ENCODE data around the gene ADAM12. TPM values are rescaled to one million over a fixed set of nuclear protein-coding genes. Genes with fewer than 3 reads are reported as not detected.

ADAM12 gene
- total RNA-seq, 2 experiments from 2014 or later, result 1.2 to 1.5 TPM

DNA sequence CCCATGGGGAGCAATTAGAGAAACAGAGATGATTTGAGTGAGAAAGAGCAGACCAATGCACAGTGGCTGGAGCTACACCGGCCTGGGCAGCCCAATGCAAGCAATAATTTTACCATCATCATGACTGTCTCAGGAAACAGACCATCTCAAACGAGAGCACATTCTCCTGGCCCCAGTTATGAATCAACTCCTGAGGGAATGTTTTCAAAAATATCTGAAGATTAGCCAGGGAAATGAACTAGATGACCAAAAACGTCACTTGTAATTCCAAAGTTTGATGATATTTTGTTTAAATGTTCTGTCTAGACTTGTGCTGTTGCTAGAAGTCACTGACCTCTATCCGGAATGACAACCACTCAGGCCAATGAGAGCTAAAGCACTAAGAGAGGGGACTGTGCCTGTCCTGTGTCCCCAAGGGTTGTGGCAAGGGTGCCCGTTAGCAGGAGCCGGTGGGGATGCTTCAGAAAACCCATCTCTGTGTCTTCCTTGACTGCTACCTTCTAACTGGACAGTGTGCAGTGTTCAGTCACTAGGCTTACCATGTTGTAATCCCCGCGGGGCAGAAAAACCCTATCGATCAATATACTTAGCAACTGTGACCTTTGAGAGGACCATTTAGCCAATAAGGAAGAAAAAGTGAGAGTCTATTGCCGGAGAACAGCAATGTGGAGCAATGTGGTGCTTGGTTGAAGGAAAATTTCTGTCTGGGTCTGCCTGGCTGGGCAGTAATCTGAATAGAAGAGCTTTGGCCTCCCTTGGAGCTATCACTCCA is 202.4 kb downstream of the ADAM12 start:
- H3K4me3 Mint-ChIP-seq, result no peak overlapping the region
- no peak overlapping the region for H3K27ac Mint-ChIP-seq

DNA sequence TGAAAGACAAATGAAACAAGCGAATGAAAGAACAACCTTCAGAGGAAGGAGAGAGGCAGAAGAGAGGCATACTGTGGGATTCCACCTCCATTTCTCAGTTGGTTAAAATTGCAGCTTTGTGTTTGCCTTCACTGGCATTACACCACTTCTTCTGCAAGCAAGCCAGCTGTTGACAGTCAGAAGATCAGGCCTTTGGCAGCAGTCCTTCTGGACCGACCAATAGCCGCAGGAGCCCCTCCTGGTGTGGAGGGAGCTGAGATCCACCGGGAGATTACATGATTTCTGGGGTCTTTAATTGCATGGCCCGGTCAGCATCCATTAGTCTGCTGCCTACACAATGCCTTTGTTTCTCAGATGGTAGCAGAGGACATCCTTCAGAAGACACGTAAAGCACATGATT is 206.7 kb downstream of the ADAM12 start:
- no peak overlapping the region for H3K4me3 Mint-ChIP-seq
- POLR2A ChIA-PET, result no interaction called here
- no peaks in the 10 kb centered on the region for H3K36me3 Mint-ChIP-seq (ENCODE audit: low read depth)
- H3K9me3 Mint-ChIP-seq, result no peaks in the 10 kb centered on the region
- Histone ChIP-seq H3K27me3 (ENCODE audit: control insufficient read depth in 1 of 2, insufficient read depth in 2 of 2, low read length in 2 of 2) (no peaks in the 10 kb centered on the region), H3K27ac (ENCODE audit: low read depth in 1 of 2, low read length in 2 of 2) (no peak overlapping the region), H3K4me1 (ENCODE audit: insufficient read depth, low read length) (no peaks in the 10 kb centered on the region), H3K36me3 (ENCODE audit: insufficient read depth, low read length) (no peaks in the 10 kb centered on the region), H3K9me3 (ENCODE audit: control insufficient read depth in 1 of 2, insufficient read depth in 1 of 2, low read length in 2 of 2) (no peaks in the 10 kb centered on the region), H3K4me3 (ENCODE audit: low read length) (no peak overlapping the region)
- DNase-seq (no peak), ATAC-seq (ENCODE audit: poor library complexity) (no peak)
- H3K27ac Mint-ChIP-seq, result no peak overlapping the region
- H3K27me3 Mint-ChIP-seq, result no peaks in the 10 kb centered on the region
- H3K4me1 Mint-ChIP-seq (ENCODE audit: low read depth), result no peaks in the 10 kb centered on the region
- CTCF ChIA-PET, result no interaction called here
- intact Hi-C loops (cut with DNase I, micrococcal nuclease), result no loop called here
- TF ChIP-seq, protein P1, sequence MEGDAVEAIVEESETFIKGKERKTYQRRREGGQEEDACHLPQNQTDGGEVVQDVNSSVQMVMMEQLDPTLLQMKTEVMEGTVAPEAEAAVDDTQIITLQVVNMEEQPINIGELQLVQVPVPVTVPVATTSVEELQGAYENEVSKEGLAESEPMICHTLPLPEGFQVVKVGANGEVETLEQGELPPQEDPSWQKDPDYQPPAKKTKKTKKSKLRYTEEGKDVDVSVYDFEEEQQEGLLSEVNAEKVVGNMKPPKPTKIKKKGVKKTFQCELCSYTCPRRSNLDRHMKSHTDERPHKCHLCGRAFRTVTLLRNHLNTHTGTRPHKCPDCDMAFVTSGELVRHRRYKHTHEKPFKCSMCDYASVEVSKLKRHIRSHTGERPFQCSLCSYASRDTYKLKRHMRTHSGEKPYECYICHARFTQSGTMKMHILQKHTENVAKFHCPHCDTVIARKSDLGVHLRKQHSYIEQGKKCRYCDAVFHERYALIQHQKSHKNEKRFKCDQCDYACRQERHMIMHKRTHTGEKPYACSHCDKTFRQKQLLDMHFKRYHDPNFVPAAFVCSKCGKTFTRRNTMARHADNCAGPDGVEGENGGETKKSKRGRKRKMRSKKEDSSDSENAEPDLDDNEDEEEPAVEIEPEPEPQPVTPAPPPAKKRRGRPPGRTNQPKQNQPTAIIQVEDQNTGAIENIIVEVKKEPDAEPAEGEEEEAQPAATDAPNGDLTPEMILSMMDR (IDR thresholded peaks at IDR 0.05), result no peak

More for the DNA sequence above, 202.4 kb downstream of the ADAM12 start:
- Histone ChIP-seq H3K9me3 (ENCODE audit: control insufficient read depth in 1 of 2, insufficient read depth in 1 of 2, low read length in 2 of 2) (peaks cover 0 to 3% of the 10 kb centered on the region in 2 experiments), H3K27me3 (ENCODE audit: control insufficient read depth in 1 of 2, insufficient read depth in 2 of 2, low read length in 2 of 2) (no peaks in the 10 kb centered on the region), H3K4me1 (ENCODE audit: insufficient read depth, low read length) (no peaks in the 10 kb centered on the region), H3K4me3 (ENCODE audit: low read length) (no peak overlapping the region), H3K36me3 (ENCODE audit: insufficient read depth, low read length) (no peaks in the 10 kb centered on the region), H3K27ac (ENCODE audit: low read depth in 1 of 2, low read length in 2 of 2) (no peak overlapping the region)
- POLR2A ChIA-PET, result no interaction called here
- no peaks in the 10 kb centered on the region for H3K27me3 Mint-ChIP-seq
- no peaks in the 10 kb centered on the region for H3K4me1 Mint-ChIP-seq (ENCODE audit: low read depth)
- CTCF ChIA-PET, result no interaction called here
- ATAC-seq (ENCODE audit: poor library complexity) (no peak), DNase-seq (no peak)
- no peaks in the 10 kb centered on the region for H3K36me3 Mint-ChIP-seq (ENCODE audit: low read depth)
- H3K9me3 Mint-ChIP-seq, result no peaks in the 10 kb centered on the region
- intact Hi-C loops (cut with DNase I, micrococcal nuclease), result no loop called here
- TF ChIP-seq, protein P1 (IDR thresholded peaks at IDR 0.05), result no peak

DNA sequence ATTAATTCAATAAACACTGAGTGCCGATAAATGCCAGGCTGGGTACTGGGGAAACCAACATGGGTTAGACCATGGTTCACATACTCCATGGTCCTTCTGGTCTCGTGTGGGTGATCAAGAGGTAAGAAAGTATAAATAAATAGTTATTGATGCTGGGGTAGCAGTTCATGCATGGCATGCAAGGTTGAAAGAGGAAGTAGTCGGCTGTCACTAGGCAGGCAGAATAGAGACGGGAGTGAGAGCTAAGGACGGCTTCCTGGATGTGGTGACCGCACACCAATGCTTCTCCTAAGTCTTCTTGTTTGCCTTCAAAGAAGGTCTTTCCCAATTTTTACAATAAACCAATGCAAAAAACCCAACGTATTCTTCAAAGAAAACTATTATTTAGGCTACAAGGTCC is 208.6 kb downstream of the ADAM12 start:
- intact Hi-C loops (cut with DNase I, micrococcal nuclease), result no loop called here
- H3K36me3 Mint-ChIP-seq (ENCODE audit: low read depth), result no peaks in the 10 kb centered on the region
- H3K9me3 ChIP-seq (ENCODE audit: control insufficient read depth in 1 of 2, insufficient read depth in 1 of 2, low read length in 2 of 2), result no peaks in the 10 kb centered on the region
- DNase-seq, result peak in 1 of 14 experiments; percentile 3
- ChIA-PET CTCF (no interaction called here), POLR2A (no interaction called here)
- H3K4me1 Mint-ChIP-seq (ENCODE audit: low read depth), result no peaks in the 10 kb centered on the region
- H3K4me1 ChIP-seq (ENCODE audit: insufficient read depth, low read length), result no peaks in the 10 kb centered on the region
- no peak overlapping the region for H3K4me3 ChIP-seq (ENCODE audit: low read length)
- ATAC-seq (ENCODE audit: poor library complexity), result no peak
- H3K9me3 Mint-ChIP-seq, result no peaks in the 10 kb centered on the region
- no peak overlapping the region for H3K27ac Mint-ChIP-seq
- TF ChIP-seq, protein P1 (IDR thresholded peaks at IDR 0.05), result no peak
- H3K27me3 ChIP-seq (ENCODE audit: control insufficient read depth in 1 of 2, insufficient read depth in 2 of 2, low read length in 2 of 2), result no peaks in the 10 kb centered on the region
- H3K27me3 Mint-ChIP-seq, result no peaks in the 10 kb centered on the region
- no peak overlapping the region for H3K4me3 Mint-ChIP-seq
- no peaks in the 10 kb centered on the region for H3K36me3 ChIP-seq (ENCODE audit: insufficient read depth, low read length)
- H3K27ac ChIP-seq (ENCODE audit: low read depth in 1 of 2, low read length in 2 of 2), result no peak overlapping the region

Data from CD4-positive, alpha-beta T cell (primary cell).